IMR-90 (cell line): ENCODE data around the gene GARIN5A. TPM values are rescaled to one million over a fixed set of nuclear protein-coding genes. Genes with fewer than 3 reads are reported as not detected.

Experiments used
- ATAC-seq: fragments of 200-7000 bp; cut with Tn5 transposase; 2 replicates; pipeline ENCODE4 v1.9.1; 2020; ENCODE audit warnings: low read depth, mild to moderate bottlenecking, moderate library complexity
- BruUV-seq: library from RNA; stranded (reverse); fragments of 400-500 nt; replicated peaks from 2 replicates; lab custom pipeline; 2021; lab: Mats Ljungman, UMichigan
- CTCF ChIA-PET: fragments of 300-600 bp; formaldehyde crosslinking; extraction: SDS; loops from one replicate; lab custom pipeline; 2021; ENCODE audit warnings: antibody characterized with exemption; lab: Yijun Ruan, JAX
- POLR2A ChIA-PET: fragments of 300-600 bp; sonication (Branson Sonifier 250); formaldehyde crosslinking; loops from one replicate; lab custom pipeline; 2022; ENCODE audit warnings: antibody characterized with exemption; ENCODE audit not compliant: unreplicated experiment; lab: Charles Lee
- DNase-seq: peaks from one replicate; pipeline ENCODE4 v3.0.0; 2013
- H2AFZ ChIP-seq: replicated peaks from 2 replicates; pipeline ENCODE3; 2013; ENCODE audit warnings: low read length, mild to moderate bottlenecking; ENCODE audit not compliant: poor library complexity
- H2AK5ac ChIP-seq: 2 replicates; pipeline ENCODE4 v1.6.1; 2013; ENCODE audit warnings: low read depth, low read length, inconsistent platforms
- H2AK9ac ChIP-seq: replicated peaks from 2 replicates; pipeline ENCODE3; 2013; ENCODE audit warnings: mild to moderate bottlenecking, low read depth, low read length, moderate library complexity; ENCODE audit not compliant: poor library complexity
- H2BK120ac ChIP-seq: 2 replicates; pipeline ENCODE4 v1.6.1; 2013; ENCODE audit warnings: low read depth, low read length, inconsistent platforms
- H2BK15ac ChIP-seq: 3 replicates; pipeline ENCODE4 v1.6.1; 2013; ENCODE audit warnings: low read depth, low read length, inconsistent platforms
- H2BK20ac ChIP-seq: 2 replicates; pipeline ENCODE4 v1.6.1; 2013; ENCODE audit warnings: low read depth, mild to moderate bottlenecking, inconsistent platforms, low read length, moderate library complexity
- H2BK5ac ChIP-seq: 2 replicates; pipeline ENCODE4 v1.6.1; 2013; ENCODE audit warnings: mild to moderate bottlenecking, low read depth, low read length, inconsistent platforms; ENCODE audit not compliant: poor library complexity, severe bottlenecking
- H3K14ac ChIP-seq: replicated peaks from 2 replicates; pipeline ENCODE4 v1.6.1; 2013; ENCODE audit warnings: low read depth, low read length, inconsistent platforms
- H3K18ac ChIP-seq: 2 replicates; pipeline ENCODE4 v1.6.1; 2013; ENCODE audit warnings: low read depth, low read length, control low read depth
- H3K23ac ChIP-seq: 2 replicates; pipeline ENCODE4 v1.6.1; 2013; ENCODE audit warnings: low read depth, low read length, inconsistent platforms
- H3K27ac ChIP-seq: 2 replicates; pipeline ENCODE4 v1.5.1; 2013; ENCODE audit warnings: mild to moderate bottlenecking, control low read depth, low read length; ENCODE audit not compliant: insufficient read depth
- H3K27me3 ChIP-seq: 2 replicates; pipeline ENCODE4 v1.6.1; 2013; ENCODE audit warnings: low read length; ENCODE audit not compliant: control insufficient read depth, insufficient read depth
- H3K36me3 ChIP-seq: 2 replicates; pipeline ENCODE4 v1.6.1; 2013; ENCODE audit warnings: low read length, mixed read lengths; ENCODE audit not compliant: control insufficient read depth, insufficient read depth
- H3K4ac ChIP-seq: 2 replicates; pipeline ENCODE4 v1.6.1; 2013; ENCODE audit warnings: low read depth, low read length, inconsistent platforms
- H3K4me1 ChIP-seq: 2 replicates; pipeline ENCODE4 v1.6.1; 2013; ENCODE audit warnings: low read length, mixed read lengths; ENCODE audit not compliant: control insufficient read depth, insufficient read depth
- H3K4me2 ChIP-seq: 2 replicates; pipeline ENCODE4 v1.6.1; 2013; ENCODE audit warnings: low read depth, mild to moderate bottlenecking, control low read depth, low read length, moderate library complexity
- H3K4me3 ChIP-seq: 2 replicates; pipeline ENCODE4 v1.5.1; 2013; ENCODE audit warnings: low read depth, mild to moderate bottlenecking, control low read depth, low read length, moderate library complexity; ENCODE audit not compliant: insufficient read depth
- H3K56ac ChIP-seq: 2 replicates; pipeline ENCODE4 v1.6.1; 2013; ENCODE audit warnings: low read length, inconsistent platforms; ENCODE audit not compliant: insufficient read depth; ENCODE audit errors: extremely low read depth
- H3K79me1 ChIP-seq, 2 experiments: 2 replicates each; pipeline ENCODE4 v1.6.1; 2013; ENCODE audit warnings: low read length in 2 of 2, inconsistent platforms in 1 of 2, low read depth in 1 of 2
- H3K9ac ChIP-seq: 2 replicates; pipeline ENCODE4 v1.6.1; 2013; ENCODE audit warnings: low read depth, low read length, control low read depth
- H3K9me1 ChIP-seq: 2 replicates; pipeline ENCODE4 v1.6.1; 2013; ENCODE audit warnings: low read length, inconsistent platforms; ENCODE audit not compliant: insufficient read depth
- H3K9me3 ChIP-seq: 2 replicates; pipeline ENCODE4 v1.6.1; 2013; ENCODE audit warnings: low read length; ENCODE audit not compliant: control insufficient read depth, insufficient read depth
- H4K20me1 ChIP-seq: 2 replicates; pipeline ENCODE4 v1.6.1; 2013; ENCODE audit warnings: low read length, inconsistent platforms; ENCODE audit not compliant: insufficient read depth
- H4K5ac ChIP-seq: 2 replicates; pipeline ENCODE4 v1.6.1; 2013; ENCODE audit warnings: mild to moderate bottlenecking, low read depth, low read length, control low read depth
- H4K8ac ChIP-seq, 2 experiments: 2 replicates each; pipeline ENCODE4 v1.6.1; 2013; ENCODE audit warnings: low read depth in 2 of 2, low read length in 2 of 2, control low read depth in 1 of 2, inconsistent platforms in 1 of 2
- H4K91ac ChIP-seq: 2 replicates; pipeline ENCODE4 v1.6.1; 2013; ENCODE audit warnings: low read depth, low read length, inconsistent platforms; ENCODE audit not compliant: insufficient read depth
- ELK1 ChIP-seq: fragments of 150-350 bp; IDR thresholded peaks from 2 replicates; pipeline ENCODE4 v1.6.1; 2016; ENCODE audit warnings: low read depth, mild to moderate bottlenecking, low read length, moderate library complexity, borderline replicate concordance
- WGBS, 2 experiments: methylation state at CpG; one replicate each; pipeline versions ENCODE4 v1.1.5 to v1.1.7; 2013; ENCODE audit warnings: missing lambda C conversion rate in 2 of 2; ENCODE audit not compliant: insufficient read length in 1 of 2; ENCODE audit errors: extremely low coverage in 2 of 2; 5-methylcytosine and 5-hydroxymethylcytosine counted together
- dilution Hi-C: fragments of 300-500 bp; cut with HindIII; formaldehyde crosslinking; loops from one replicate; pipeline ENCODE4 v1.14.3; 2018; ENCODE audit warnings: low sequenced_read_pairs; ENCODE audit not compliant: unreplicated experiment
- in situ Hi-C: fragments of 300-500 bp; cut with MboI; formaldehyde crosslinking; loops from 3 replicates; pipeline ENCODE4 v1.14.3; 2019; ENCODE audit warnings: low sequenced_read_pairs, inconsistent platforms, mixed read lengths
- intact Hi-C: fragments of 100-400 bp; cut with micrococcal nuclease; formaldehyde crosslinking; loops from 2 replicates; pipeline ENCODE4 v1.10.0; 2022
- polyA plus RNA-seq, 3 experiments: library from polyadenylated mRNA; depleted of rRNA; stranded (reverse); fragments of >200 nt; gene quantifications; 2 replicates each; pipeline ENCODE4 v1.2.3, GENCODE V29; 2012; ENCODE audit warnings: low replicate concordance in 1 of 3
- total RNA-seq: library from RNA; depleted of rRNA; stranded (reverse); fragments of >200 nt; gene quantifications from 2 replicates; pipeline ENCODE4 v1.2.3, GENCODE V29; 2012

Gene GARIN5A
- total and polyA plus RNA-seq, 2 of the 4 experiments (the other 2 are of a cell fraction), result 0.53 TPM; not detected in 1

GRCh38 chr19:50459067-50459456 lies 17.6 kb downstream of the GARIN5A start:
- Histone ChIP-seq H3K4me1 (no peaks in the 10 kb centered on the region), H3K9me1 (no peaks in the 10 kb centered on the region), H3K27ac (no peak overlapping the region), H3K79me1 (no peaks in the 10 kb centered on the region), H2BK20ac (no peak overlapping the region), H3K36me3 (no peaks in the 10 kb centered on the region), H4K20me1 (no peaks in the 10 kb centered on the region), H3K14ac (no peak overlapping the region), H3K9ac (no peak overlapping the region), H3K23ac (no peak overlapping the region), H2AK5ac (no peak overlapping the region), H2BK5ac (no peak overlapping the region), H4K91ac (no peak overlapping the region), H3K4ac (no peak overlapping the region), H3K9me3 (no peaks in the 10 kb centered on the region), H3K4me2 (no peak overlapping the region), H2AK9ac (no peak overlapping the region), H2BK120ac (no peak overlapping the region), H3K18ac (no peak overlapping the region), H3K27me3 (peaks cover 12% of the 10 kb centered on the region; the same call in 1 of the 2 replicates), H3K4me3 (no peak overlapping the region), H4K5ac (no peak overlapping the region), H2AFZ (no peak overlapping the region), H2BK15ac (no peak overlapping the region), H3K56ac (no peak overlapping the region), H4K8ac (no peak overlapping the region)
- dilution Hi-C loops, result no loop called here
- CTCF ChIA-PET, result no interaction called here
- in situ Hi-C loops, result no loop called here
- POLR2A ChIA-PET, result no interaction called here
- ATAC-seq (no peak), DNase-seq (no peak)
- intact Hi-C loops, result no loop called here
- BruUV-seq, result no TSS peak
- TF ChIP-seq ELK1, result no peak
- 56% methylated on average over 5 of the region's 32 CpGs; no CpG with 5 or more reads in 1 of the 2 experiments for WGBS, 2 experiments
